Vagina (tissue), 2 donors: ENCODE results near the gene CHRM1.
"Not testable (repeated sequence)": the region's sequence is repeated elsewhere in the genome, so short reads cannot be mapped to it uniquely, and the experiment has no call there.

Experiments used
- POLR2A ChIP-seq, 2 donors: fragments of 450-650 bp; IDR thresholded peaks; one replicate each; pipeline ENCODE4 v1.6.1; 2017; ENCODE audit warnings: antibody characterized with exemption in 2 of 2, mild to moderate bottlenecking in 2 of 2, moderate library complexity in 2 of 2
- TF ChIP-seq, protein P1 (sequence below), 3 experiments: fragments of 450-650 bp in 2 of 3; fragments of 200-600 bp in 1 of 3; sonication (generic) in 1 of 3; IDR thresholded peaks; one replicate each; pipeline ENCODE4 v1.5.1; 2017 to 2019; ENCODE audit warnings: antibody characterized with exemption in 3 of 3, mild to moderate bottlenecking in 2 of 3, moderate library complexity in 2 of 3

DNA sequence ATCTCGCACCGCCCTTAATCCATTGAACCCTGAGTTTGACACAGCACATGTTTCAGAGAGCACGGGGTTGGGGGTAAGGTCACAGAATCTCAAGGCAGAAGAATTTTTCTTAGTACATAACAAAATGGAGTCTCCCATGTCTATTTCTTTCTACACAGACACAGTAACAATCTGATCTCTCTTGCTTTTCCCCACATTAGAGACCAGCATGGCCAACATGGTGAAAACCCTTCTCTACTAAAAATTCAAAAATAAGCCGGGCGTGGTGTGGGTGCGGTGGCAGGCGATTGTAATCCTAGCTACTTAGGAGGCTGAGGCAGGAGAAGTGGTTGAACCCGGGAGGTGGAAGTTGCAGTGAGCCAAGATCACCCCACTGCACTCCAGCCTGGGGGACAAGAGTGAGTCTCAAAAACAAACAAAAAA, 61.9 kb downstream of the CHRM1 start:
- TF ChIP-seq, protein P1, sequence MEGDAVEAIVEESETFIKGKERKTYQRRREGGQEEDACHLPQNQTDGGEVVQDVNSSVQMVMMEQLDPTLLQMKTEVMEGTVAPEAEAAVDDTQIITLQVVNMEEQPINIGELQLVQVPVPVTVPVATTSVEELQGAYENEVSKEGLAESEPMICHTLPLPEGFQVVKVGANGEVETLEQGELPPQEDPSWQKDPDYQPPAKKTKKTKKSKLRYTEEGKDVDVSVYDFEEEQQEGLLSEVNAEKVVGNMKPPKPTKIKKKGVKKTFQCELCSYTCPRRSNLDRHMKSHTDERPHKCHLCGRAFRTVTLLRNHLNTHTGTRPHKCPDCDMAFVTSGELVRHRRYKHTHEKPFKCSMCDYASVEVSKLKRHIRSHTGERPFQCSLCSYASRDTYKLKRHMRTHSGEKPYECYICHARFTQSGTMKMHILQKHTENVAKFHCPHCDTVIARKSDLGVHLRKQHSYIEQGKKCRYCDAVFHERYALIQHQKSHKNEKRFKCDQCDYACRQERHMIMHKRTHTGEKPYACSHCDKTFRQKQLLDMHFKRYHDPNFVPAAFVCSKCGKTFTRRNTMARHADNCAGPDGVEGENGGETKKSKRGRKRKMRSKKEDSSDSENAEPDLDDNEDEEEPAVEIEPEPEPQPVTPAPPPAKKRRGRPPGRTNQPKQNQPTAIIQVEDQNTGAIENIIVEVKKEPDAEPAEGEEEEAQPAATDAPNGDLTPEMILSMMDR (IDR thresholded peaks at IDR 0.05), result not testable (repeated sequence)
- not testable (repeated sequence) for TF ChIP-seq POLR2A (IDR thresholded peaks at IDR 0.05)
